ENCODE measurements around the gene ABT1. TPM values are rescaled to one million over a fixed set of nuclear protein-coding genes. Genes with fewer than 3 reads are reported as not detected.

The ABT1 gene
- total and polyA plus RNA-seq, 2 donors (not counting 1 experiment from before 2014, with no cell fraction given): 17.6 to 29.8 TPM

DNA sequence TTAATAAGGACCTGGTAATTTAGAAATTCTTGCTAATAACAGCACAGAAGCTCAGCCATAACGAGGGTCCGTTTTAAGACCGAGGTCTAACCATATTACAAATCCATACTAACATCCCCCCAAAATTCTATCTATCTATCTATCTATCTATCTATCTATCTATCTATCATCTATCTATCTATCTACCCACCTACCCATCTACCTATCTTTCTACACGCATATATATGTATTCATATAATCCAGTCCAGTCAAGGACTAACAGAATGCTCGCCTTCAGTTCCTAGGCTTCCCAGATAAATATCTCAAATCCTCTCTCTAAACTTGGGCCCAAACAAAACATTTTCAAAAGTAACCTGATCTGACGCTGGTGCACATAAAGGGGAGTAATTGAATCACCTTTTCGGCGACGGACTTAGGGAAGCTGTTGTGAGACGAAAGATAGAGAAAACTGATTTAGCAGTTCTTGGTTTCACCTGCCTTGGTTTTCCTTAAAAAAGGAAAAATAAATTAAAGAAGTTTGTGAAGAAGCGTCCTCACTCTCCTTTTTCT is 44.0 kb upstream of the ABT1 start:
- peak overlapping the region; percentile 70 for H3K4me2 ChIP-seq (replicated peaks; ENCODE audit: low read depth, low read length, poor library complexity, severe bottlenecking)
- peak overlapping the region; percentile 59 to 90 (median 74) for H3K4me3 ChIP-seq (ENCODE audit: control extremely low read depth in 1 of 5, extremely low read depth in 1 of 5, insufficient read depth in 1 of 5, low read depth in 2 of 5, low read length in 4 of 5)
- H3K4me1 ChIP-seq (ENCODE audit: control insufficient read depth in 2 of 2, insufficient read depth in 2 of 2, low read length in 2 of 2): peaks cover 15 to 45% of the 10 kb centered on the region in 2 donors
- no peaks in the 10 kb centered on the region for H3K79me2 ChIP-seq (ENCODE audit: control insufficient read depth, insufficient read depth, low read length)
- DNase-seq (no peak), ATAC-seq (ENCODE audit: low read depth) (no peak)
- H3K36me3 ChIP-seq (replicated peaks in 1 of 2; ENCODE audit: control extremely low read depth in 1 of 2, control insufficient read depth in 1 of 2, extremely low read depth in 1 of 2, insufficient read depth in 2 of 2, low read length in 1 of 2): no peaks in the 10 kb centered on the region
- 52% methylated on average over 7 of the region's 11 CpGs for WGBS (ENCODE audit: insufficient coverage)
- Mint-ChIP-seq H3K27ac (no peak overlapping the region), H3K4me1 (peaks cover 22% of the 10 kb centered on the region), H3K4me3 (no peak overlapping the region), H3K9me3 (ENCODE audit: insufficient read depth) (no peaks in the 10 kb centered on the region), H3K27me3 (no peaks in the 10 kb centered on the region)
- peak overlapping the region; percentile 67 for H2AFZ ChIP-seq (ENCODE audit: insufficient read depth, low read depth, low read length, poor library complexity, severe bottlenecking)
- H3K9ac ChIP-seq (ENCODE audit: low read length): peak overlapping the region; percentile 61
- H4K20me1 ChIP-seq (ENCODE audit: control insufficient read depth, insufficient read depth, low read length, poor library complexity, severe bottlenecking): no peaks in the 10 kb centered on the region
- H3K27me3 ChIP-seq (replicated peaks in 1 of 4; ENCODE audit: control extremely low read depth in 1 of 4, control insufficient read depth in 3 of 4, insufficient read depth in 4 of 4, low read length in 3 of 4): no peaks in the 10 kb centered on the region
- ChIA-PET POLR2A (interaction anchor here (1.5 to 3.0 kb wide), 4 partner anchors 14 to 32 kb away, joined by 4 to 21 read pairs (median 8); partner anchors contain the start of gene HMGN4), CTCF (interaction anchor here (1.0 to 5.6 kb wide), 8 partner anchors 15 to 106 kb away, joined by 3 to 35 read pairs (median 5); partner anchors contain the start of gene HMGN4)
- intact Hi-C loops (cut with micrococcal nuclease): loop anchor here (1.0 to 10.0 kb wide), 7 partner anchors 14 to 922 kb away; partner anchors contain the start of genes HMGN4 and ZNF184
- TF ChIP-seq, protein P1, sequence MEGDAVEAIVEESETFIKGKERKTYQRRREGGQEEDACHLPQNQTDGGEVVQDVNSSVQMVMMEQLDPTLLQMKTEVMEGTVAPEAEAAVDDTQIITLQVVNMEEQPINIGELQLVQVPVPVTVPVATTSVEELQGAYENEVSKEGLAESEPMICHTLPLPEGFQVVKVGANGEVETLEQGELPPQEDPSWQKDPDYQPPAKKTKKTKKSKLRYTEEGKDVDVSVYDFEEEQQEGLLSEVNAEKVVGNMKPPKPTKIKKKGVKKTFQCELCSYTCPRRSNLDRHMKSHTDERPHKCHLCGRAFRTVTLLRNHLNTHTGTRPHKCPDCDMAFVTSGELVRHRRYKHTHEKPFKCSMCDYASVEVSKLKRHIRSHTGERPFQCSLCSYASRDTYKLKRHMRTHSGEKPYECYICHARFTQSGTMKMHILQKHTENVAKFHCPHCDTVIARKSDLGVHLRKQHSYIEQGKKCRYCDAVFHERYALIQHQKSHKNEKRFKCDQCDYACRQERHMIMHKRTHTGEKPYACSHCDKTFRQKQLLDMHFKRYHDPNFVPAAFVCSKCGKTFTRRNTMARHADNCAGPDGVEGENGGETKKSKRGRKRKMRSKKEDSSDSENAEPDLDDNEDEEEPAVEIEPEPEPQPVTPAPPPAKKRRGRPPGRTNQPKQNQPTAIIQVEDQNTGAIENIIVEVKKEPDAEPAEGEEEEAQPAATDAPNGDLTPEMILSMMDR (IDR thresholded peaks at IDR 0.05): no peak
- no peak for TF ChIP-seq EZH2 (IDR thresholded peaks at IDR 0.05; ENCODE audit: borderline replicate concordance, insufficient read depth, low read depth, low read length, poor library complexity, severe bottlenecking)
- H3K27ac ChIP-seq (ENCODE audit: low read length in 2 of 2): no peak overlapping the region
- H3K9me3 ChIP-seq (ENCODE audit: control extremely low read depth in 1 of 3, control insufficient read depth in 2 of 3, insufficient read depth in 1 of 3, low read length in 2 of 3): no peaks in the 10 kb centered on the region

DNA sequence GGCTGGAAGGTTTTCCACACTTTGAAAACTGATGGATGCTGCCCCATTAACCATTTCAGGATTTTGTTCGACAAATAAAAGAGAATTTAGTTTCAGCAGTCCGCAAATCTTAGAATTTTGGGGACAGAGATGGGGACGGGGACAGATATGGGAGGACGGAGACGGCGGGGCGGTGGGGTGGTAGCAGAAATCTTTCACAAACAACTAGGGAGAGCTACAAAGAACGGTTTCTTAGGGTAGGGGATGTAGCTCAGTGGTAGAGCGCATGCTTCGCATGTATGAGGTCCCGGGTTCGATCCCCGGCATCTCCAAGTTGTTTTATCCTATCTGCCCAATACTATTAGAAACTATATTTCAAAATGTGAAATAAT is 43.5 kb upstream of the ABT1 start:
- Mint-ChIP-seq H3K27ac (no peak overlapping the region), H3K4me1 (peaks cover 22% of the 10 kb centered on the region), H3K4me3 (no peak overlapping the region), H3K9me3 (ENCODE audit: insufficient read depth) (no peaks in the 10 kb centered on the region), H3K27me3 (no peaks in the 10 kb centered on the region)
- POLR2A ChIA-PET: interaction anchor here (0.7 to 2.4 kb wide), 8 partner anchors 16 to 396 kb away, joined by 3 to 21 read pairs (median 5); partner anchors contain the start of gene HMGN4
- Histone ChIP-seq H3K9me3 (ENCODE audit: control extremely low read depth in 1 of 3, control insufficient read depth in 2 of 3, insufficient read depth in 1 of 3, low read length in 2 of 3) (no peaks in the 10 kb centered on the region), H3K4me2 (replicated peaks; ENCODE audit: low read depth, low read length, poor library complexity, severe bottlenecking) (peak overlapping the region; percentile 70), H3K36me3 (replicated peaks in 1 of 2; ENCODE audit: control extremely low read depth in 1 of 2, control insufficient read depth in 1 of 2, extremely low read depth in 1 of 2, insufficient read depth in 2 of 2, low read length in 1 of 2) (no peaks in the 10 kb centered on the region), H3K27me3 (replicated peaks in 1 of 4; ENCODE audit: control extremely low read depth in 1 of 4, control insufficient read depth in 3 of 4, insufficient read depth in 4 of 4, low read length in 3 of 4) (no peaks in the 10 kb centered on the region), H2AFZ (ENCODE audit: insufficient read depth, low read depth, low read length, poor library complexity, severe bottlenecking) (peak overlapping the region; percentile 67), H3K27ac (ENCODE audit: low read length in 2 of 2) (peak overlapping the region in 1 of 2 donors; percentile 42), H3K4me3 (ENCODE audit: control extremely low read depth in 1 of 5, extremely low read depth in 1 of 5, insufficient read depth in 1 of 5, low read depth in 2 of 5, low read length in 4 of 5) (peak overlapping the region; percentile 59 to 90 (median 74)), H4K20me1 (ENCODE audit: control insufficient read depth, insufficient read depth, low read length, poor library complexity, severe bottlenecking) (no peaks in the 10 kb centered on the region), H3K4me1 (ENCODE audit: control insufficient read depth in 2 of 2, insufficient read depth in 2 of 2, low read length in 2 of 2) (peaks cover 15 to 45% of the 10 kb centered on the region in 2 donors), H3K9ac (ENCODE audit: low read length) (peak overlapping the region; percentile 61), H3K79me2 (ENCODE audit: control insufficient read depth, insufficient read depth, low read length) (no peaks in the 10 kb centered on the region)
- intact Hi-C loops (cut with micrococcal nuclease): loop anchor here (1.0 to 10.0 kb wide), 7 partner anchors 15 to 922 kb away; partner anchors contain the start of genes HMGN4 and ZNF184
- WGBS (ENCODE audit: insufficient coverage): 0% methylated on average over 5 of the region's 13 CpGs
- peak; percentile 88 for DNase-seq
- CTCF ChIA-PET: interaction anchor here (0.6 to 5.6 kb wide), 10 partner anchors 15 to 1312 kb away, joined by 3 to 35 read pairs (median 4); partner anchors contain the start of gene HMGN4
- TF ChIP-seq EZH2 (IDR thresholded peaks at IDR 0.05; ENCODE audit: borderline replicate concordance, insufficient read depth, low read depth, low read length, poor library complexity, severe bottlenecking): no peak
- TF ChIP-seq, protein P1 (IDR thresholded peaks at IDR 0.05): no peak
- ATAC-seq (ENCODE audit: low read depth): peak; percentile 62

Data from B cell (primary cell).